Raji (cell line): ENCODE measurements around the gene APOBEC3B.

Source experiments
- POLR2A ChIP-seq: IDR thresholded peaks from 2 replicates; pipeline ENCODE4 v1.6.1; 2011; ENCODE audit warnings: low read depth, low read length, control low read depth; ENCODE audit not compliant: insufficient read depth

Gene APOBEC3B

GRCh38 chr22:38957046-38957770, 24.9 kb upstream of the APOBEC3B start, which contains the start of gene APOBEC3A:
APOBEC3A (plus strand) TSS chr22:38957609; CDS start chr22:38957692, 83 bp downstream.
- no peak for TF ChIP-seq POLR2A

- no peak for TF ChIP-seq POLR2A
These were observed 24.1 kb upstream of the APOBEC3B start for GRCh38 chr22:38957808-38958650.

DNA sequence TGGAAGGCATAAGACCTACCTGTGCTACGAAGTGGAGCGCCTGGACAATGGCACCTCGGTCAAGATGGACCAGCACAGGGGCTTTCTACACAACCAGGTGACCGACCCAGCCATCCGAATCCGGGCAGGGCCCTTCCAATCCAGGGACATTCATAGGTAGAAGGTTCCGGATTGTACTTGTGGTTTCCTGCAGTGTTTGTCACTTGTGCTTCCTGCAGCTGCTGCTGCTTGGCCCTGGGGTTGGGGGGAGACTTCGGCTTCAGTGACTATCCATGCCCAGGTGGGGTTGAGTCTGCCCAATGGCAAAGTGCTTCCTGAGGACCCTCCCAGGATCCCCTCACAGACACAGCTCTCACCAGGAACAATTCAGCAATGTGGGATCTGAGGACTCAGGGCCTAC, 22.6 kb upstream of the APOBEC3B start:
- no peak for TF ChIP-seq POLR2A

DNA sequence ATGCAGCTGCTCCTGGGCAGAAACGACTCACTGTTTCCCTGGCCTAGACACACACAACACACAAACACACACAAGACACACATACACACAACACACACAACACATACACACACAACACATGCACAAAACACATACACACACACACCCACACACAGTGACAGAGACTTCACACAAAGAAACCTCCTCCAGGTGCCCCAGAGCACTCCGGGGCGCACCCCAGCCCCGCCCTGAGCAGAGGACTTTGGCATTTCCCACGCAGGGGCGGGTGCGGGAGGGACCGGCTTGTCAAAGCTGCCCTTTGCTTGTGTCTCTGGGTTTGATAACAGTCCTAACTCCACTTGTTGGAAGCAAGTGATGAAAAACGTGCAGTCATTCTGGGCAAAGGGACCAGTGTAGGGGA, 18.3 kb upstream of the APOBEC3B start:
- no peak for TF ChIP-seq POLR2A

GRCh38 chr22:38964306-38964705, 17.8 kb upstream of the APOBEC3B start:
- no peak for TF ChIP-seq POLR2A

- TF ChIP-seq POLR2A: no peak
These were observed 17.2 kb upstream of the APOBEC3B start for GRCh38 chr22:38964989-38965388.

GRCh38 chr22:38965614-38966379, 16.4 kb upstream of the APOBEC3B start:
- TF ChIP-seq POLR2A: no peak

DNA sequence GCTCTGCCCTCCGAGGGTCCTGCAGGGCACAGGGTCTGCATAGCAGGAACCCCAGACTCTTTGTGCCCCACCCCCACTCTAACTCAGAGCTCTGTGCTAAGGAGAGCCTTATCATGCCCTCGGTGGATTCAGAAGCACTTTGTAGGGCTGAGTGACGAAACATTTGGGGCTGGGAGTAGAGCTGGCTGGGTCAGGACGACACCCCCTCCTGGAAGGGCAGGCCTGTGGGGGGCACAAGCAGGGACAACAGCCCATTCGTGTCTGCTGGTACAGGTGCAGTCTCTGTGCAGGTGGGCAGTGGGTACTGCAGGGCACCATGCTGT, 15.8 kb upstream of the APOBEC3B start:
- TF ChIP-seq POLR2A: no peak

- no peak for TF ChIP-seq POLR2A
These were observed 15.2 kb upstream of the APOBEC3B start for GRCh38 chr22:38966942-38967341.

- TF ChIP-seq POLR2A: no peak
These were observed 14.4 kb upstream of the APOBEC3B start for GRCh38 chr22:38967451-38968450.

GRCh38 chr22:38968801-38969200, 13.3 kb upstream of the APOBEC3B start:
- TF ChIP-seq POLR2A: no peak

- TF ChIP-seq POLR2A: no peak
These were observed 11.6 kb upstream of the APOBEC3B start for GRCh38 chr22:38970551-38970950.

DNA sequence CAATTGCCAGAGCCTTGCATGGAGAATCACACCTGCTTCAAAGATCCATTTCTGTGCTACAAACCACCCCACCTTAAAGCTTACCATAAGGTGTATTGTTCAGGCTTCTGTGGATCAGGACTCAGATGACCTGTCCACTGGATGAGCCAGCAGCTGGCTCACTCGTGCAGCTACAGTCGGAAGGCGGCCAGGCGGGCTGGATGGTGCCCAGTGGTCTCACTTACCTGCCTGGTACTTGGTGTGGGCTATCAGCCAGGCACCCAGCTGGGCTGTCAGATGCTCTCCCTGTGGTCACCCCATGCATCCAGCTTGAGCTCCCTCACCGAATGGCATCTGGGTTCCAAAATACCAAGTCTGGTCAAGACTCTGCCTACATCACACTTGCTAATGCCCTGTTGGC, 10.9 kb upstream of the APOBEC3B start:
- no peak for TF ChIP-seq POLR2A

DNA sequence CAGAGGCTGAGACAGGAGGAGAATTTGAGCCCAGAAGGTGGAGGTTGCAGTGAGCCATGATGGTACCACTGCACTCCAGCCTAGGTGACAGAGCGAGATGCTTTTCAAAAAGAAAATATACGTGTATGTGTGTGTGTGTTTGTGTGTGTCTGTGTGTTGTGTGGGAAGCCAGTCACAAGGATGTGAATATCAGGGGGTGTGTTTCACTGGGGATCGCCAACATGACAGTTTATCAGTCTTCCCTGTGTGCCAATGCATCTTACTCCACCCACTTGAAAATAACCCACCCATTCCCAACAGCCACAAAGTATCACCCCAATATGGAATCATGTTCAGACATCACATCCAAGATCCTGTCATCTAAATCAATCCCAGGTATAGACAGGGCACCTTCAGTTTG, 10.4 kb upstream of the APOBEC3B start:
- TF ChIP-seq POLR2A: no peak

DNA sequence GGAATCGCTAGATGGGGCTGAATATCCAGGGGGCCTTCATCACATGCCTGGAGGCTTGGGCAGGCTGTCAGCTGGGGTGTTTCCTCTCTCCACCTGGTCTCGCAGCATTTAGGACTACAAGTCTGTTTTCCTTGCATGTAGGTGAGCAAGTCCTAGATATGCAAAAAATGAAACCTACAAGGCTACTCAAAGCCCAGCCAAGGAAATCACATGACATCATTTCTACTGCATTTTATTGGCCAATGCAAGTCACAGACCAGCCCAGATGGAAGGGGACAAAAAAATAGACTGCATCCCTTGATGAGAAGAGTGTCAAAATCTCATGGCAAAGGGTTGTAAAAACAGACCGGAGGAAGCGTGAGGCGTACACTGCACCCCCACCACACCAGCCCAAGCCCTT, 9.6 kb upstream of the APOBEC3B start:
- TF ChIP-seq POLR2A: no peak
